ENCODE data around the gene RNGTT.

- TF ChIP-seq ZNF404 (tag by site-specific recombination; IDR thresholded peaks at IDR 0.05): no peak
- TF ChIP-seq, protein P1, sequence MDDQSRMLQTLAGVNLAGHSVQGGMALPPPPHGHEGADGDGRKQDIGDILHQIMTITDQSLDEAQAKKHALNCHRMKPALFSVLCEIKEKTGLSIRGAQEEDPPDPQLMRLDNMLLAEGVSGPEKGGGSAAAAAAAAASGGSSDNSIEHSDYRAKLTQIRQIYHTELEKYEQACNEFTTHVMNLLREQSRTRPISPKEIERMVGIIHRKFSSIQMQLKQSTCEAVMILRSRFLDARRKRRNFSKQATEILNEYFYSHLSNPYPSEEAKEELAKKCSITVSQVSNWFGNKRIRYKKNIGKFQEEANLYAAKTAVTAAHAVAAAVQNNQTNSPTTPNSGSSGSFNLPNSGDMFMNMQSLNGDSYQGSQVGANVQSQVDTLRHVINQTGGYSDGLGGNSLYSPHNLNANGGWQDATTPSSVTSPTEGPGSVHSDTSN (CRISPR knock-in tag; IDR thresholded peaks at IDR 0.05): no peak
- no peak for TF ChIP-seq ZEB2 (tag by site-specific recombination; IDR thresholded peaks at IDR 0.05)
Observed at GRCh38 chr6:88683734-88684133, 279.7 kb downstream of the RNGTT start.

Data from HEK293 (cell line).